Panc1 (cell line): ENCODE results near the gene C4BPA. TPM values are rescaled to one million over a fixed set of nuclear protein-coding genes. Genes with fewer than 3 reads are reported as not detected.

Experiments
- ATAC-seq: fragments of 200-7000 bp; cut with Tn5 transposase; 2 replicates; pipeline ENCODE4 v1.9.1; 2020; ENCODE audit warnings: mild to moderate bottlenecking, moderate library complexity
- BruUV-seq: library from RNA; stranded (reverse); fragments of 400-500 nt; replicated peaks from 2 replicates; lab custom pipeline; 2021; lab: Mats Ljungman, UMichigan
- CTCF ChIA-PET: fragments of 300-600 bp; sonication (Branson Sonifier 250); formaldehyde crosslinking; loops from one replicate; lab custom pipeline; 2022; ENCODE audit warnings: antibody characterized with exemption; lab: Charles Lee
- POLR2A ChIA-PET: fragments of 300-600 bp; sonication (Branson Sonifier 250); formaldehyde crosslinking; loops from one replicate; lab custom pipeline; 2022; ENCODE audit warnings: antibody characterized with exemption; lab: Charles Lee
- DNase-seq: peaks from one replicate; pipeline ENCODE4 v3.0.0-alpha.2; 2010; ENCODE audit warnings: low read depth, low spot score
- H3K27ac ChIP-seq: 2 replicates; pipeline ENCODE4 v1.5.1; 2011; ENCODE audit warnings: mild to moderate bottlenecking, low read length, inconsistent platforms
- H3K27me3 ChIP-seq: fragments of 200-500 bp; sonication (Bioruptor generic); 2 replicates; pipeline ENCODE4 v1.6.0; 2014; ENCODE audit warnings: low read length, inconsistent platforms; ENCODE audit not compliant: control insufficient read depth, insufficient read depth
- H3K36me3 ChIP-seq: fragments of 200-500 bp; sonication (Bioruptor generic); 2 replicates; pipeline ENCODE4 v1.5.1; 2014; ENCODE audit warnings: inconsistent platforms, mild to moderate bottlenecking, low read length, moderate library complexity; ENCODE audit not compliant: control insufficient read depth, insufficient read depth
- H3K4me1 ChIP-seq: 2 replicates; pipeline ENCODE4 v1.5.1; 2011; ENCODE audit warnings: inconsistent platforms, mild to moderate bottlenecking, low read length, moderate library complexity; ENCODE audit not compliant: control insufficient read depth, insufficient read depth
- H3K4me3 ChIP-seq, 2 experiments: 2 replicates each; pipeline ENCODE4 v1.5.1; 2011 to 2012; ENCODE audit warnings: low read depth in 2 of 2, low read length in 2 of 2, mild to moderate bottlenecking in 2 of 2, inconsistent platforms in 1 of 2, moderate library complexity in 1 of 2
- H3K9me3 ChIP-seq: fragments of 200-500 bp; sonication (Bioruptor generic); 2 replicates; pipeline ENCODE4 v1.5.1; 2014; ENCODE audit warnings: low read depth, mild to moderate bottlenecking, inconsistent platforms, low read length, moderate library complexity; ENCODE audit not compliant: control insufficient read depth, insufficient read depth
- POLR2AphosphoS5 ChIP-seq: IDR thresholded peaks from 2 replicates; pipeline ENCODE4 v1.6.1; 2012; ENCODE audit warnings: mild to moderate bottlenecking, low read depth, low read length, moderate library complexity
- SIN3A ChIP-seq: IDR thresholded peaks from 2 replicates; pipeline ENCODE4 v1.6.1; 2012; ENCODE audit warnings: low read depth, mild to moderate bottlenecking, low read length, moderate library complexity, borderline replicate concordance; ENCODE audit not compliant: insufficient read depth
- TCF7L2 ChIP-seq: IDR thresholded peaks from 2 replicates; pipeline ENCODE4 v1.6.1; 2011; ENCODE audit warnings: mild to moderate bottlenecking, low read depth, low read length, inconsistent platforms
- in situ Hi-C: cut with HindIII; loops from 2 replicates; pipeline ENCODE4 v1.10.0; 2016; ENCODE audit warnings: low sequenced_read_pairs, low pct_unique_long_range_greater_than_20kb
- intact Hi-C: fragments of 100-400 bp; cut with micrococcal nuclease; formaldehyde crosslinking; loops from one replicate; pipeline ENCODE4 v1.10.0; 2022; ENCODE audit not compliant: unreplicated experiment
- total RNA-seq: library from RNA; stranded (reverse); gene quantifications from one replicate; pipeline ENCODE4 v1.2.1, GENCODE V29; 2021; ENCODE audit not compliant: unreplicated experiment
- TF ChIP-seq, protein P1 (sequence below): fragments of 450-650 bp; IDR thresholded peaks from 2 replicates; pipeline ENCODE4 v1.5.1; 2017; ENCODE audit warnings: mild to moderate bottlenecking
- TF ChIP-seq, protein P2 (sequence below), 2 experiments: IDR thresholded peaks; 2 replicates each; pipeline ENCODE4 v1.6.1; 2011 to 2012; ENCODE audit warnings: low read depth in 2 of 2, control low read depth in 1 of 2, low read length in 1 of 2, mild to moderate bottlenecking in 1 of 2, moderate library complexity in 1 of 2; ENCODE audit not compliant: insufficient read depth in 1 of 2

C4BPA gene
- total RNA-seq, 1 experiment from 2014 or later: 0.26 TPM

- DNase-seq: peak; percentile 47
- no peaks in the 10 kb centered on the region for H3K9me3 ChIP-seq
- TF ChIP-seq, protein P1, sequence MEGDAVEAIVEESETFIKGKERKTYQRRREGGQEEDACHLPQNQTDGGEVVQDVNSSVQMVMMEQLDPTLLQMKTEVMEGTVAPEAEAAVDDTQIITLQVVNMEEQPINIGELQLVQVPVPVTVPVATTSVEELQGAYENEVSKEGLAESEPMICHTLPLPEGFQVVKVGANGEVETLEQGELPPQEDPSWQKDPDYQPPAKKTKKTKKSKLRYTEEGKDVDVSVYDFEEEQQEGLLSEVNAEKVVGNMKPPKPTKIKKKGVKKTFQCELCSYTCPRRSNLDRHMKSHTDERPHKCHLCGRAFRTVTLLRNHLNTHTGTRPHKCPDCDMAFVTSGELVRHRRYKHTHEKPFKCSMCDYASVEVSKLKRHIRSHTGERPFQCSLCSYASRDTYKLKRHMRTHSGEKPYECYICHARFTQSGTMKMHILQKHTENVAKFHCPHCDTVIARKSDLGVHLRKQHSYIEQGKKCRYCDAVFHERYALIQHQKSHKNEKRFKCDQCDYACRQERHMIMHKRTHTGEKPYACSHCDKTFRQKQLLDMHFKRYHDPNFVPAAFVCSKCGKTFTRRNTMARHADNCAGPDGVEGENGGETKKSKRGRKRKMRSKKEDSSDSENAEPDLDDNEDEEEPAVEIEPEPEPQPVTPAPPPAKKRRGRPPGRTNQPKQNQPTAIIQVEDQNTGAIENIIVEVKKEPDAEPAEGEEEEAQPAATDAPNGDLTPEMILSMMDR: peak; percentile 76
- TF ChIP-seq, protein P2, sequence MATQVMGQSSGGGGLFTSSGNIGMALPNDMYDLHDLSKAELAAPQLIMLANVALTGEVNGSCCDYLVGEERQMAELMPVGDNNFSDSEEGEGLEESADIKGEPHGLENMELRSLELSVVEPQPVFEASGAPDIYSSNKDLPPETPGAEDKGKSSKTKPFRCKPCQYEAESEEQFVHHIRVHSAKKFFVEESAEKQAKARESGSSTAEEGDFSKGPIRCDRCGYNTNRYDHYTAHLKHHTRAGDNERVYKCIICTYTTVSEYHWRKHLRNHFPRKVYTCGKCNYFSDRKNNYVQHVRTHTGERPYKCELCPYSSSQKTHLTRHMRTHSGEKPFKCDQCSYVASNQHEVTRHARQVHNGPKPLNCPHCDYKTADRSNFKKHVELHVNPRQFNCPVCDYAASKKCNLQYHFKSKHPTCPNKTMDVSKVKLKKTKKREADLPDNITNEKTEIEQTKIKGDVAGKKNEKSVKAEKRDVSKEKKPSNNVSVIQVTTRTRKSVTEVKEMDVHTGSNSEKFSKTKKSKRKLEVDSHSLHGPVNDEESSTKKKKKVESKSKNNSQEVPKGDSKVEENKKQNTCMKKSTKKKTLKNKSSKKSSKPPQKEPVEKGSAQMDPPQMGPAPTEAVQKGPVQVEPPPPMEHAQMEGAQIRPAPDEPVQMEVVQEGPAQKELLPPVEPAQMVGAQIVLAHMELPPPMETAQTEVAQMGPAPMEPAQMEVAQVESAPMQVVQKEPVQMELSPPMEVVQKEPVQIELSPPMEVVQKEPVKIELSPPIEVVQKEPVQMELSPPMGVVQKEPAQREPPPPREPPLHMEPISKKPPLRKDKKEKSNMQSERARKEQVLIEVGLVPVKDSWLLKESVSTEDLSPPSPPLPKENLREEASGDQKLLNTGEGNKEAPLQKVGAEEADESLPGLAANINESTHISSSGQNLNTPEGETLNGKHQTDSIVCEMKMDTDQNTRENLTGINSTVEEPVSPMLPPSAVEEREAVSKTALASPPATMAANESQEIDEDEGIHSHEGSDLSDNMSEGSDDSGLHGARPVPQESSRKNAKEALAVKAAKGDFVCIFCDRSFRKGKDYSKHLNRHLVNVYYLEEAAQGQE (IDR thresholded peaks at IDR 0.05; ENCODE audit: insufficient read depth in 1 of 2, low read depth in 2 of 2, low read length in 1 of 2): no peak
- ATAC-seq: peak; percentile 91
- BruUV-seq: no TSS peak
- in situ Hi-C loops (no loop called here), intact Hi-C loops (loop anchor here (1.0 kb wide), 2 partner anchors 321 to 415 kb away; no protein-coding TSS in a partner anchor)
- 0 out of 2 replicates have a peak, but pooled peaks cover 2% of the 10 kb centered on the region for H3K36me3 ChIP-seq
- H3K4me3 ChIP-seq: no peak overlapping the region
- ChIA-PET POLR2A (no interaction called here), CTCF (interaction anchor here (0.7 to 2.8 kb wide), 3 partner anchors 44 to 415 kb away, joined by 4 to 15 read pairs (median 5); no protein-coding TSS in a partner anchor)
- 0 out of 2 replicates have a peak, but pooled peaks cover 2% of the 10 kb centered on the region for H3K4me1 ChIP-seq
- no peaks in the 10 kb centered on the region for H3K27me3 ChIP-seq
- no peak overlapping the region for H3K27ac ChIP-seq
Observed at GRCh38 chr1:207084701-207085180, 19.3 kb upstream of the C4BPA start.

GRCh38 chr1:207085887-207086286 lies 18.1 kb upstream of the C4BPA start:
- in situ Hi-C loops (no loop called here), intact Hi-C loops (no loop called here)
- ChIA-PET POLR2A (no interaction called here), CTCF (no interaction called here)
- Histone ChIP-seq H3K9me3 (no peaks in the 10 kb centered on the region), H3K4me1 (0 out of 2 replicates have a peak, but pooled peaks cover 2% of the 10 kb centered on the region), H3K4me3 (no peak overlapping the region), H3K27ac (no peak overlapping the region), H3K36me3 (no peaks in the 10 kb centered on the region), H3K27me3 (no peaks in the 10 kb centered on the region)
- TF ChIP-seq POLR2AphosphoS5 (no peak), SIN3A (no peak), TCF7L2 (no peak)
- TF ChIP-seq, protein P1: no peak
- TF ChIP-seq, protein P2 (IDR thresholded peaks at IDR 0.05; ENCODE audit: insufficient read depth in 1 of 2, low read depth in 2 of 2, low read length in 1 of 2): no peak
- ATAC-seq (no peak), DNase-seq (no peak)
- no TSS peak for BruUV-seq
